ENCODE data around the gene FBXO3.
"Not testable (repeated sequence)": the region's sequence is repeated elsewhere in the genome, so short reads cannot be mapped to it uniquely, and the experiment has no call there.

The FBXO3 gene

DNA sequence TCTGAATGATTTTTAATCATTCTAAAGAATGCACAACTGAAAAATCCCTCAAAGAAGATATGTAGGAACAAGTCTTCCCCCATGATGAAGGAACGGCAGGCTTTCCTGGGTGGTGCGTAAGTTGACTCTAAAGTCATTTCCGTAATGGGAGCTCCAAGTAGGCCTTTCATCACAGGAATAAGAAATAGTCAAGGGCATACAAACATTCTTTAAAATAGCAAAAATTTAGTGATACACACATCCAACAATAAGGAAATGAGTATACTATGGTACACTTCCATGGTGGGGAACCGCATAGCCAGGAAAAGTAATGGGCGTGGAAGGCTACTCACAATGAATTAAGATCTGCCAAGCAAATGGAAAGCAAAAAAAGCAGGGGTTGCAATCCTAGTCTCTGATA lies 48.8 kb downstream of the FBXO3 start:
- DNase-seq, result no peak

DNA sequence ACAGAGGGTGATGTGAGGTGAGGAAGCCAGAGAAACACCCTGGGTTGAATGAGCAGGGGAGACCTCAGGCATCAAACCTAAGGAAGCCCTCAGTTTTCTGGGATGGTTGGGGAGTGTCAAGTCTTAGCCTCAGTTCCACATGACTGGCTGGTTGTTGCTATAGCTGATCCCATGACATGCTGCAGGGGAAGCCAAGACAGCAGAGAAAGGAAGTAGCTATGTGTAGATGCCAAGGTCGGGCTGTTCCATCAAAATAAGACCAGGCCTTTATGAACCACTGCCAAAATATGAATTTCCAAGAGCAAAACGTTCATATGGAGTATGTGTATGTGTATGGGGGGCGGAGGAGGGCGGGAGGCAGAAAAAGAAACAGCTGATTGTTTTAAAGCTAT lies 49.7 kb downstream of the FBXO3 start:
- DNase-seq, result no peak

DNA sequence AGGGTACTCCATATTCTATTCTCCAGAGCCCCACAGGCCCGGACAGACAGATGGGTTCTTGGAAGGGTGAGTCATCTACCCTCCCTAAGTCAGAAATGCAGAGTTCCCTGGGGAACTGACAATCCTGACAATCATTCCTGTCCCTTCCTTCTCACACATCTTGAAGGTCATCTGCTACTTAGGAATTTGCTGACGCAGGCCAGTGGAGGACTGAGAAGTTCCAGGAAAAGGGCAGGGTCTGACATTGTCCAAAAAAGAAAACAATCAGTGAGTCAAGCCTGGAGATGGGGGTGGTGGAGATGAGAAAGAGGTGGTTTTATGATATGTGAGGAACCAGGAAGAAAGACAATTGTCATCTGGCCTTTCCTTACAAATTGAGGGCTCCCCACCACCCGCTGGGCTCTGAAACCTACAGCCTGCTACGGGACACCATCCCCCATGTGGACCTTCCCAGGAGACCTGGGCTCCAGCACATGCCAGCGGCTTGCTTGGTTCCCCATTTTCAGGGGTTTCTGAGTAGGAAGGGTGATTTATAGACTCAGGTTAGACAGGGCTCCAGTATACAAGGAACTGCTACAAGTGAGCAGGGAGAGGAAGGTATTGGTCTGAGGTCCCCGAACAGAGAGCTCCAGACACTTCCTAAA lies 51.0 kb downstream of the FBXO3 start:
- peak in 1 of 2 donors; percentile 29 for DNase-seq

DNA sequence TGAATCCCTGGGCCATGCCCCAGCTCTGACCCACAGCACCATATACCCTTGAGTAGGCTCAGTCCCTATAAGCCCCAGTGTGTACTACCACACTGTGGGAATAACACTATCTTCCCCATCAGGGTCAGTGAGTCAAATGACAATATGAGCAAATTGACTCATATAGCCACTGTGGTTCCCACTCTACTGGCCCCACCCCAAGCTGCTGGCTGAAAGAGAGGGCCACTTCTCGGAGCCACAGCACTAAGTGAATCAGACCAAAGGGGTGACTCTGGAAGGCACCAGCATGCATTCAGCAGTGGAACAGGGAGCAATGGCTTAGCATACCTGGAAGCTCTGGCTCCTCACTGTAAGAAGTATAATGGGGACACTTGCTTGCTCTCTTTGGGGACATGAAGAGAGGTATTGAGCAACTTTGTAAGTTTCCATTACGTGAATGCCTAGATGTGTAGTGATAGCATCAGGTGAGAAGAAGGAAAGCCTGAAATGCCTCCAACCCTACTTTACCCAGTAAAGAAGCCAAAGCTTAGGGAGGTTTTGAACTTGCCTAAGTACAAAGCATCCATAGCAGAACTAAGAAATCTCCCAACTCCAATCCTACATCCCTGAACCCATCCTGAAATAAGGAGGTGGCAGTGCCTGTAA lies 51.6 kb downstream of the FBXO3 start:
- no peak for DNase-seq

DNA sequence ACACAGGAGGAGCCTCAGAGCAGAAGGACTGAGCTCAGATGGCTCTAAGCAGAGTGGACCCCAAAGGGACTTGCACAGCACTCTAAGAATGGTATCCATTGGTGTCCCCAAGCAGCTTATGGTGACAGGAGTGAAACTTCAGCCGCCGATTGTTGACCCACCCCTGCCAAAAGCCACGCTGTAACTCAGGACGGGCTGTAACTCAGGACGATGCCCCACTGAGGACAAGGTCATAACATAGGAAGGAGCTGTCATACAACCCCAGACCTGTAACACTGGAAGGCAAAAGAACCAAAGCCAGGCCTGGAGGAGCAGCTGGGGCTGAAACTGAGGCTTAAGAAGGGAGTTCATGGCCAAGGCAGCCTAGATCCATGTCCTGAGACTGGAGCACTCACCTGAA lies 52.3 kb downstream of the FBXO3 start:
- DNase-seq, result no peak

DNA sequence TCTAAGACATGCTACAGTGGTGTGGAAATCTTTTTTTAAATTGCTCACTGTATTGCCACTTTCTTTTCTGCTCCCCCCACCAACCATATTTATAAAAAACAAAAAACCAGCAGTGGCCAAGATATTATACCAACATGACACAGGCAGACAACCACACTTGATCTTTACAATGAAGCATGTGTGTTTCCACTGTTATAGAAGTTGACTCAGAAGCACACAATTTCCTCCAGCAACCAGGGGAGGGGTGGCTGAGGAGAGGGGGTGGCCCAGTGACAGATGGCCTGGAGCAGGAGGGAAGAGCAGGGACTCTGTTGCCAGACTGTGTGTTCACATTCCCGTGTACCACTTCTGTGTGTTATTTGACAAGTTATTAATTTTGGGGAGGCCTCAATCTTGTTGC lies 52.9 kb downstream of the FBXO3 start:
- no peak for DNase-seq

GRCh38 chr11:33719587-33719986 lies 54.7 kb downstream of the FBXO3 start:
- DNase-seq, result no peak

GRCh38 chr11:33718440-33718839 lies 55.9 kb downstream of the FBXO3 start:
- DNase-seq, result no peak

GRCh38 chr11:33716243-33716642 lies 58.1 kb downstream of the FBXO3 start:
- DNase-seq, result no peak

- DNase-seq, result no peak
These were observed 60.4 kb downstream of the FBXO3 start for GRCh38 chr11:33713856-33714398.

DNA sequence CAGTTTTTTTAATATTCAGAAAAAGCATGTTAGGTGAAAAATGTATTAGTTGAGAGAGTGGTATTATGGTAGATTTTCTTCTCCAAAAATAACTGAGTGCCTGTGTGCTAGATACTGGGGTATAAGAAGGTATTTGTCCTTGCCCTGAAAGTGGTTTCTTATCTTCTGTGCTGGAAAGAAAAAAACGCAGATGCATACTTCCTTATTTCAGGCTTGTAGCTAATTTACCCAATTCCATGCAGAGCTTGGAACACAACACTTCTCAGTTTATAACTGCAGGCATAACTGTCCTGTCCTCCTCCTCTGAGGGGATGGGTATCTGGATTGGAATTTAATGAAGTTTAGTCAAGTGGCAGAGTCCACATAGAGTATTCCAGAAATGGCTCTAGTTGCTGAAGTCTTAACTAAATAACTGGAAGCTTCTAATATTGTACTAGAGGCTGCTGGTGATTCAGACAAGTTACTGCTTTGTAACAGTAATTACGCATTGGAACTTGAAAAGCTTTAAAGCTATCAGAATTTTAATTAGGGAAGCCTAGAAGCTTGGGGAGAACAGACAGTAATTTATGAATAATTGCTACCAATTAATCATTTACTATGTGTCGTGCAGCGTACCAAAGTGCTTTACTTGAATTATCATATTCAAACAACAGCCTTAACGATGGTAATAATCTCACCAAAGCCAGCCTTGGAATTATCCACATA lies 61.0 kb downstream of the FBXO3 start:
- no peak for DNase-seq

DNA sequence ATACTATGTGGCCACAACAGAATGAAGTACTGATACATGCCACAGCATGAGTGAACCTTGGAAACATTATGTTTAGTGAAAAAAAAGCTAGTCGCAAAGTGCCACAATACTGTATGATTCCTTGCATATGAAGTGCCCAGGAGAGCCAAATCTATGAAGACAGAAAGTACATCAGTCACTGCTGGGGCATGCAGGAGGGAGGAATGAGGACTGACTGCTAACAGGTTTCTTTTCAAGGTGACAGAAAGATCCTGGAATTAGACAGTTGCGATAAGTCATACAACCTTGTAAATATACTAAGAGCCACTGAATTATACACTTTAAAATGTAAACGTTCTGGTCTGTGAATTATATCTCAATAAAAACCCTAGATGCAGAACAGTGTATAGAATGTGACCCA lies 61.9 kb downstream of the FBXO3 start:
- DNase-seq, result no peak

- DNase-seq, result no peak
These were observed 64.9 kb downstream of the FBXO3 start for GRCh38 chr11:33709466-33709865.

DNA sequence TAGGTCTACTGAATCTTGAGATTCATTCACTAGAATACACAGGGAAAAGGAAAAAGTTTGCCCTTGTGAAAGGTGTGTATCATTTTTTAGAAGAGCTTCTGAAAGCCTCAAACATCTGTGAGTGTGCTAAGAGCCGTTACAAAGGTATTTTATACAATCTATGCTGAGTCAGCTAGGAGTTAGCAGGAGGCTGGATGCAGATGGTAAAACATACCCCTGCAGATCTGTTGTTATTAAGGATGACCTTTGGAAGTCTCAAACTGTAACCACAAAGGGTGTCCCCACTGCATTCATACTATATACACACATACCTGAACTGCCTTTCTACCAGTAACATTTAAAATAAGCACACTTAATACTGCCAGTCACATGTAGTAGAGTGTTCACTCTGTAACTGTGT lies 65.3 kb downstream of the FBXO3 start:
- DNase-seq, result no peak

DNA sequence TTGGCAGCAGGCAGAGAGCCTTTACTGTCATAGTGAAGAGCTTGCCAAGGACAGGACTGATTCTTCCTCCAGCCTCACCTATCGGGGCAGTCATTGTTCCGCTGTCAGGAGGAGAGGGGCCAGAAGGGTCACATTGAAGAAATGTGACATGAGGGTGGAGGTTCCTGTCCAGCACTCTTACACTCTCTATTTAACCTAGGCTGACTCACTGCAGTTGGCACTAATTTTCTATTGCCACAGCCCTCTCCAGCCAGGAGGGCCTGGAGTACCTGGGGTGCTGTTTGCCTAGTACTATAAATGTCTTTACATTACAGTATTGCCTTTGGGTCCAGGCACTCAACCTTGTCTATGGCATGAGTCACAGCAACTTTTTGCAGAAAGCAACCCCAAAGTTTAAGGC lies 66.5 kb downstream of the FBXO3 start:
- not testable (repeated sequence) for DNase-seq

- DNase-seq, result no peak
These were observed 67.4 kb downstream of the FBXO3 start for GRCh38 chr11:33706966-33707365.

GRCh38 chr11:33706546-33706945 lies 67.8 kb downstream of the FBXO3 start:
- DNase-seq, result no peak

- no peak for DNase-seq
These were observed 69.9 kb downstream of the FBXO3 start for GRCh38 chr11:33704240-33705002.

- no peak for DNase-seq
These were observed 70.5 kb downstream of the FBXO3 start for GRCh38 chr11:33703788-33704187.

GRCh38 chr11:33703234-33703633 lies 71.1 kb downstream of the FBXO3 start:
- no peak for DNase-seq

GRCh38 chr11:33701302-33702230 lies 72.8 kb downstream of the FBXO3 start:
- no peak for DNase-seq
